ENCODE results near the gene TSPAN5.

DNA sequence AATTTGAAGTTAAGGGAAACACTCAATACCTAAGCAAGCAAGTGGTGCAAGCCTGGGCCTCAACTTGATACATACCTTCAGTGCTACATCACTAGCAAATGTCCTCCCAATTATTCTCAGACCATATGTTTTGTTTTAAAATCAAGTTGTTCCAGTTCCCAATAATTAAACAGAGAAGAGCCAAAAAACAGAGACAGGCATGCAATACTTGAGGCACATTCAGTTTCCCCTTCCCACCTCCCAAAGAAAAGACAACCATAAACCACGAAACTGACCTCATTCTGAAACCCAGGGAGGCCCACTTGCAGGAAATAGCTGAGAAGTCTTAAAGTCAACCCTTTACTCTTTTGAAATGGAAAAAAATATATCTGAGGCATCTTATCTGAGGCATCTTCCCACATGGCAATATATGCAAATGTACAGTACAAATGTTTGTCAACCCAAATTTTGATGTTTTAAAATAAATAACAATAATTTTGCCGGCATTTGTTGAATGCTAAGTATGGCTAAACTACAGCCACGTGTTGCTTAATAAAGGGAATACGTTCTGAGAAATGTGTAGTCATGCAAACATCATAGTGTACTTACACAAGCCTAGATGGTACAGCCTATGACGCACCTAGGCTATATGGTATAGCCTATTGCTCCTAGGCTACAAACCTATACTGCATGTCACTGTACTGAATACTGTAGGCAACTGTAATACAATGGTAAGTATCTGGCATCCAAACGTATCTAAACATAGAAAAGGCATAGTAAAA lies 147.5 kb downstream of the TSPAN5 start:
- TF ChIP-seq, protein P1, sequence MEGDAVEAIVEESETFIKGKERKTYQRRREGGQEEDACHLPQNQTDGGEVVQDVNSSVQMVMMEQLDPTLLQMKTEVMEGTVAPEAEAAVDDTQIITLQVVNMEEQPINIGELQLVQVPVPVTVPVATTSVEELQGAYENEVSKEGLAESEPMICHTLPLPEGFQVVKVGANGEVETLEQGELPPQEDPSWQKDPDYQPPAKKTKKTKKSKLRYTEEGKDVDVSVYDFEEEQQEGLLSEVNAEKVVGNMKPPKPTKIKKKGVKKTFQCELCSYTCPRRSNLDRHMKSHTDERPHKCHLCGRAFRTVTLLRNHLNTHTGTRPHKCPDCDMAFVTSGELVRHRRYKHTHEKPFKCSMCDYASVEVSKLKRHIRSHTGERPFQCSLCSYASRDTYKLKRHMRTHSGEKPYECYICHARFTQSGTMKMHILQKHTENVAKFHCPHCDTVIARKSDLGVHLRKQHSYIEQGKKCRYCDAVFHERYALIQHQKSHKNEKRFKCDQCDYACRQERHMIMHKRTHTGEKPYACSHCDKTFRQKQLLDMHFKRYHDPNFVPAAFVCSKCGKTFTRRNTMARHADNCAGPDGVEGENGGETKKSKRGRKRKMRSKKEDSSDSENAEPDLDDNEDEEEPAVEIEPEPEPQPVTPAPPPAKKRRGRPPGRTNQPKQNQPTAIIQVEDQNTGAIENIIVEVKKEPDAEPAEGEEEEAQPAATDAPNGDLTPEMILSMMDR (IDR thresholded peaks at IDR 0.05; ENCODE audit: poor library complexity), result no peak
- TF ChIP-seq EZH2 (IDR thresholded peaks at IDR 0.05; ENCODE audit: borderline replicate concordance), result no peak
- TF ChIP-seq EZH2phosphoT487 (IDR thresholded peaks at IDR 0.05; ENCODE audit: low read depth, severe bottlenecking, unreplicated experiment), result no peak

Measured in hepatocyte (in vitro differentiated cells).